ENCODE measurements around the gene KIF2C. TPM values are rescaled to one million over a fixed set of nuclear protein-coding genes. Genes with fewer than 3 reads are reported as not detected.
A peak's percentile ranks its signal among the peaks of the same experiment; 100 is the strongest.

Gene KIF2C
- 211 and 292 TPM in 2 replicates for total RNA-seq (2011; cell fraction: chromatin; rRNA removed; ENCODE audit: low replicate concordance)
- 153 and 166 TPM in 2 replicates for total RNA-seq (2011; cell fraction: nucleolus; rRNA removed)
- 123 and 160 TPM in 2 replicates for total RNA-seq (2011; cell fraction: nucleoplasm; rRNA removed)
- 143 and 159 TPM in 2 replicates for total RNA-seq (2014; rRNA removed)
- total RNA-seq (2014; rRNA removed; fragmentation: Illumina TruSeq; extraction: Trizol), result 169 and 184 TPM in 2 replicates
- 160 and 164 TPM in 2 replicates for total RNA-seq (2015; rRNA removed; fragmentation: Illumina TruSeq; extraction: Trizol)
- 156 and 173 TPM in 2 replicates for total RNA-seq (2021)
- polyA plus RNA-seq (2011; rRNA removed), result 214 and 226 TPM in 2 replicates
- polyA plus RNA-seq (2011; cell fraction: cytosol; rRNA removed), result 117 and 189 TPM in 2 replicates
- 195 and 253 TPM in 2 replicates for polyA plus RNA-seq (2011; cell fraction: nucleus; rRNA removed)
- 113 and 166 TPM in 2 replicates for polyA plus RNA-seq (2012)
- polyA plus RNA-seq (2014; fragmentation: Illumina TruSeq; extraction: Trizol), result 196 and 210 TPM in 2 replicates
- polyA plus RNA-seq (2014; fragmentation: Nextera tagmentation; extraction: Ambion mirVana), result 100 to 1,000 TPM in 1 of 2 experiments, 10 to 100 TPM in 1; 84.9 to 161 TPM
- polyA plus RNA-seq (2014; rRNA removed), result 163 and 183 TPM in 2 replicates
- polyA minus RNA-seq (2011; rRNA and poly(A)+ RNA removed), result 259 and 260 TPM in 2 replicates
- 113 and 120 TPM in 2 replicates for polyA minus RNA-seq (2011; cell fraction: cytosol; rRNA and poly(A)+ RNA removed)
- polyA minus RNA-seq (2011; cell fraction: nucleus; rRNA and poly(A)+ RNA removed), result 52.5 and 93.7 TPM in 2 replicates
- percentile 91 among the genes with signal in this experiment for Bru-seq, nascent RNA
- percentile 94 among the genes with signal in this experiment for BruChase-seq, experiment 1, labeled RNA remaining after a 2-hour chase
- percentile 96 among the genes with signal in this experiment for BruChase-seq, experiment 2, labeled RNA remaining after a 6-hour chase
- long read RNA-seq, experiment 1, transcript KIF2C-202 (21 exons, 2,879 nt), result major isoform, 330 of 557 reads
- long read RNA-seq, experiment 1, partial matches to known transcripts, result 81 of 557 reads
- long read RNA-seq, experiment 1, other reads (novel, unspliced or antisense), result 146 of 557 reads
- long read RNA-seq, experiment 2, transcript KIF2C-202 (21 exons, 2,879 nt), result major isoform, 84 of 173 reads
- long read RNA-seq, experiment 2, partial matches to known transcripts, result 47 of 173 reads
- long read RNA-seq, experiment 2, other reads (novel, unspliced or antisense), result 42 of 173 reads
- long read RNA-seq, experiment 3, transcript KIF2C-202 (21 exons, 2,879 nt), result major isoform, 95 of 133 reads
- long read RNA-seq, experiment 3, partial matches to known transcripts, result 20 of 133 reads
- long read RNA-seq, experiment 3, other reads (novel, unspliced or antisense), result 18 of 133 reads

GRCh38 chr1:44739307-44740178 is at the start of gene KIF2C:
Gene KIF2C, plus strand, starts transcription at chr1:44739837. Its CDS starts 96 bp downstream, at chr1:44739933.
- DNase-seq (ENCODE audit: extremely low read depth in 1 of 4, low spot score in 3 of 4) (peak; percentile 97 to 100 (median 98)), FAIRE-seq (peak; percentile 94), ATAC-seq (peak; percentile 98)
- H3K36me3 ChIP-seq (ENCODE audit: control insufficient read depth, insufficient read depth, low read length), result peaks cover 34% of the 10 kb centered on the region
- ChIA-PET POLR2A (interaction anchor here (0.9 to 14.7 kb wide), 9 partner anchors 8 to 79 kb away, joined by 3 to 199 read pairs (median 4); partner anchors contain the start of gene RPS8), CTCF (ENCODE audit: low intra/inter-chr PET ratio) (interaction anchor here (0.6 kb wide), 1 partner anchor 27 kb away, joined by 3 read pairs; no protein-coding TSS in a partner anchor)
- peaks cover 47% of the 10 kb centered on the region for H3K79me2 ChIP-seq (ENCODE audit: control insufficient read depth, insufficient read depth, low read length)
- peak within 1 kb of the TSS; percentile 68 for H3K4me3 ChIP-seq
- TSS peak; percentile 99 for BruUV-seq (replicated peaks)
- peaks cover 13 to 22% of the 10 kb centered on the region in 2 experiments; a peak in 4 of 5 replicates for H3K4me1 ChIP-seq (replicated peaks in 1 of 2; ENCODE audit: control insufficient read depth in 2 of 2, insufficient read depth in 2 of 2, low read length in 2 of 2)
- no peaks in the 10 kb centered on the region for H3K9me1 ChIP-seq (ENCODE audit: control insufficient read depth, insufficient read depth, low read length)
- H3K9ac ChIP-seq (ENCODE audit: insufficient read depth in 1 of 2, low read depth in 2 of 2, low read length in 2 of 2), result peak within 1 kb of the TSS; percentile 96 to 97
- peak within 1 kb of the TSS; percentile 95 for H3K27ac ChIP-seq (ENCODE audit: extremely low read depth, low read depth, low read length)
- H3K4me2 ChIP-seq (ENCODE audit: insufficient read depth, low read length), result peak within 1 kb of the TSS; percentile 94
- no peaks in the 10 kb centered on the region for H3K9me3 ChIP-seq (replicated peaks; ENCODE audit: control insufficient read depth, insufficient read depth, low read depth, low read length)
- peak within 1 kb of the TSS; percentile 90 for H2AFZ ChIP-seq (ENCODE audit: low read depth, low read length)
- under 1% methylated on average over 57 of the region's 57 CpGs for WGBS (ENCODE audit: insufficient coverage, low coverage, missing lambda C conversion rate)
- no peaks in the 10 kb centered on the region for H4K20me1 ChIP-seq (replicated peaks; ENCODE audit: control insufficient read depth, insufficient read depth, low read length)
- intact Hi-C loops (cut with micrococcal nuclease) (loop anchor here (1.0 to 2.0 kb wide), 2 partner anchors 8 to 35 kb away; partner anchors contain the start of genes RNU5D-1 and RPS8), in situ Hi-C loops (cut with MboI) (no loop called here)
- H3K27me3 ChIP-seq (ENCODE audit: control insufficient read depth in 2 of 2, insufficient read depth in 2 of 2, low read length in 2 of 2), result no peaks in the 10 kb centered on the region
- peak in 1 of 2 experiments; percentile 44; a peak in 1 of 4 replicates for TF ChIP-seq ETV6 (IDR thresholded peaks at IDR 0.05; ENCODE audit: borderline replicate concordance in 1 of 2, low read depth in 2 of 2, low read length in 1 of 2)
- TF ChIP-seq ETV6 (CRISPR knock-in tag; IDR thresholded peaks at IDR 0.05; ENCODE audit: borderline replicate concordance), result no peak
- no peak for TF ChIP-seq DMBX1 (CRISPR knock-in tag; IDR thresholded peaks at IDR 0.05; ENCODE audit: borderline replicate concordance)
- peak; percentile 88; the same call in 1 of the 2 replicates for TF ChIP-seq LCOR (CRISPR knock-in tag; IDR thresholded peaks at IDR 0.05)
- peak; percentile 54 for TF ChIP-seq EP300 (IDR thresholded peaks at IDR 0.05; ENCODE audit: low read length)
- no peak for TF ChIP-seq BRF1 (IDR thresholded peaks at IDR 0.05; ENCODE audit: borderline replicate concordance, extremely low read depth, insufficient read length)
- TF ChIP-seq THRAP3 (IDR thresholded peaks at IDR 0.05; ENCODE audit: borderline replicate concordance), result no peak
- no peak for TF ChIP-seq ZNF518B (CRISPR knock-in tag; IDR thresholded peaks at IDR 0.05)
- TF ChIP-seq HMG20A (CRISPR knock-in tag; conservative IDR thresholded peaks at IDR 0.05), result no peak
- peak in 1 of 2 experiments; percentile 90; a peak in 2 of 4 replicates for TF ChIP-seq TBL1XR1 (IDR thresholded peaks at IDR 0.05; ENCODE audit: low read length in 2 of 2)
- TF ChIP-seq HDAC1 (IDR thresholded peaks at IDR 0.05), result peak; percentile 73 to 99; a peak in 3 of 4 replicates

Measured in K562 (cell line).